Transverse colon (tissue), 3 donors: ENCODE results near the gene POLR3G.

Experiments
- CTCF ChIP-seq, 5 experiments: fragments of 200-600 bp in 3 of 5; fragments of 450-650 bp in 2 of 5; sonication (generic) in 3 of 5; IDR thresholded peaks; 1 replicate in 2 of 5; 2 replicates in 3 of 5; pipeline ENCODE4 v1.5.1; 2016 to 2017; ENCODE audit warnings: antibody characterized with exemption in 5 of 5, inconsistent platforms in 3 of 5, mild to moderate bottlenecking in 2 of 5, moderate library complexity in 1 of 5
- POLR2A ChIP-seq: fragments of 450-650 bp; IDR thresholded peaks from one replicate; pipeline ENCODE4 v1.6.1; 2016; ENCODE audit warnings: antibody characterized with exemption, mild to moderate bottlenecking, moderate library complexity

GRCh38 chr5:90534922-90535321, 60.3 kb downstream of the POLR3G start:
- TF ChIP-seq CTCF (IDR thresholded peaks at IDR 0.05) (no peak), POLR2A (no peak)
